HEK293T (cell line): ENCODE measurements around the gene CFAP299.
"Not testable (repeated sequence)": the region's sequence is repeated elsewhere in the genome, so short reads cannot be mapped to it uniquely, and the experiment has no call there.

Source experiments
- CTCF ChIA-PET: fragments of 350-600 bp; formaldehyde crosslinking; extraction: SDS; loops from one replicate; lab custom pipeline; 2021; ENCODE audit warnings: antibody characterized with exemption, inconsistent platforms; lab: Yijun Ruan, JAX
- POLR2A ChIA-PET: fragments of 350-600 bp; formaldehyde crosslinking; extraction: SDS; loops from one replicate; lab custom pipeline; 2020; ENCODE audit warnings: antibody characterized with exemption, inconsistent platforms; lab: Yijun Ruan, JAX
- DNase-seq: peaks from one replicate; pipeline ENCODE4 v3.0.0; 2012; ENCODE audit warnings: mixed read lengths; ENCODE audit errors: extremely low spot score
- ARNT ChIP-seq: fragments of 450-650 bp; IDR thresholded peaks from 2 replicates; pipeline ENCODE4 v1.6.1; 2017; ENCODE audit warnings: mild to moderate bottlenecking
- BHLHE40 ChIP-seq: fragments of 450-650 bp; IDR thresholded peaks from 2 replicates; pipeline ENCODE4 v1.6.1; 2016; ENCODE audit warnings: mild to moderate bottlenecking, moderate library complexity, borderline replicate concordance
- CTBP1 ChIP-seq: fragments of 450-650 bp; IDR thresholded peaks from 2 replicates; pipeline ENCODE4 v1.6.1; 2016; ENCODE audit warnings: borderline replicate concordance
- ELF4 ChIP-seq: fragments of 450-650 bp; IDR thresholded peaks from 2 replicates; pipeline ENCODE4 v1.6.1; 2017; ENCODE audit warnings: antibody characterized with exemption
- FOXA1 ChIP-seq: fragments of 450-650 bp; IDR thresholded peaks from 2 replicates; pipeline ENCODE4 v1.6.1; 2016; ENCODE audit warnings: mild to moderate bottlenecking
- FOXK2 ChIP-seq: fragments of 450-650 bp; IDR thresholded peaks from 2 replicates; pipeline ENCODE4 v1.6.1; 2016; ENCODE audit warnings: mild to moderate bottlenecking
- FOXM1 ChIP-seq: fragments of 450-650 bp; IDR thresholded peaks from 2 replicates; pipeline ENCODE4 v1.6.1; 2017; ENCODE audit warnings: mild to moderate bottlenecking, borderline replicate concordance
- HDGF ChIP-seq: fragments of 450-650 bp; IDR thresholded peaks from 2 replicates; pipeline ENCODE4 v1.6.1; 2017; ENCODE audit warnings: antibody characterized with exemption, borderline replicate concordance
- L3MBTL2 ChIP-seq: fragments of 450-650 bp; conservative IDR thresholded peaks from 2 replicates; pipeline ENCODE4 v1.6.1; 2016; ENCODE audit warnings: mild to moderate bottlenecking
- LEF1 ChIP-seq: fragments of 450-650 bp; IDR thresholded peaks from 2 replicates; pipeline ENCODE4 v1.6.1; 2017; ENCODE audit warnings: mild to moderate bottlenecking, borderline replicate concordance
- NFRKB ChIP-seq: fragments of 450-650 bp; IDR thresholded peaks from 2 replicates; pipeline ENCODE4 v1.6.1; 2016; ENCODE audit warnings: mild to moderate bottlenecking, moderate library complexity
- SP1 ChIP-seq: fragments of 450-650 bp; IDR thresholded peaks from 2 replicates; pipeline ENCODE4 v1.6.1; 2017
- SUZ12 ChIP-seq: fragments of 450-650 bp; IDR thresholded peaks from 2 replicates; pipeline ENCODE4 v1.6.1; 2016; ENCODE audit warnings: mild to moderate bottlenecking
- TARDBP ChIP-seq: fragments of 450-650 bp; IDR thresholded peaks from 2 replicates; pipeline ENCODE4 v1.6.1; 2016
- ZNF384 ChIP-seq: fragments of 450-650 bp; IDR thresholded peaks from 2 replicates; pipeline ENCODE4 v1.6.1; 2016
- TF ChIP-seq, protein P1 (sequence below): fragments of 450-650 bp; IDR thresholded peaks from 2 replicates; pipeline ENCODE4 v1.6.1; 2016

CFAP299 gene

DNA sequence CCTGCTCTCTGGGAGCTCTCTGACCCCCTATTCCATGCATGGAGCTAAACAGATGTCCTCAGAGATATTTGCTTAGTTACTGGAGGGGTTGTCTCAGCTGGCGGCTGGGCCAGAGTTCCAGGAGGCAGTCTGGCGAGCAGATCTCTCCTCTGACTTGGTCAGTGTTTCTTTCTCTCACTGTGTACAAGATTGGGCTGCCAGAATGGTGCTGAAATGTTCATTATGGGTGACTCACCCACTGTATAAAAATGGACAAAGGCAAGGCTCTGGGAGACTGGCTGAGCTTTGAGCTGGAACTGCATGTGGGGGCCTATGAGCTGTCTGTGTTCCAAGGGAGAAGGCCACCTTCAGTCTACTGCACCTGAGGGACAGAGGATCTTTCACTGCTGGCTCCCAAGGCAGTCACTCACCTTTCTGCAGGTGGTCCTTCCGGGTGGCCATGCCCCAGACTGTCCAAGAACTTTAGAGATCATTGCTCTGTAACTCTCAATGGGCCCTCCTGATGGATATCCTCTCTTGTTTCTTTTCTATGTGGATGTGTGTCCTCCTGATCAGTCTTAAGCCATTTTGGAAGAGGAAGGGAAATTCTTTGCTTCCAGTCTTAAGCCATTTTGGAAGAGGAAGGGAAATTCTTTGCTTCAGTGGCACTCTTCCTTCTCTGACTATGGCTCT lies 88.2 kb downstream of the CFAP299 start:
- TF ChIP-seq L3MBTL2 (no peak), ELF4 (no peak), FOXM1 (no peak), SUZ12 (no peak), NFRKB (no peak), ZNF384 (no peak), TARDBP (no peak), SP1 (no peak), BHLHE40 (no peak)
- TF ChIP-seq, protein P1, sequence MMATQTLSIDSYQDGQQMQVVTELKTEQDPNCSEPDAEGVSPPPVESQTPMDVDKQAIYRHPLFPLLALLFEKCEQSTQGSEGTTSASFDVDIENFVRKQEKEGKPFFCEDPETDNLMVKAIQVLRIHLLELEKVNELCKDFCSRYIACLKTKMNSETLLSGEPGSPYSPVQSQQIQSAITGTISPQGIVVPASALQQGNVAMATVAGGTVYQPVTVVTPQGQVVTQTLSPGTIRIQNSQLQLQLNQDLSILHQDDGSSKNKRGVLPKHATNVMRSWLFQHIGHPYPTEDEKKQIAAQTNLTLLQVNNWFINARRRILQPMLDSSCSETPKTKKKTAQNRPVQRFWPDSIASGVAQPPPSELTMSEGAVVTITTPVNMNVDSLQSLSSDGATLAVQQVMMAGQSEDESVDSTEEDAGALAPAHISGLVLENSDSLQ = no peak
- ChIA-PET POLR2A (no interaction called here), CTCF (no interaction called here)
- DNase-seq = no peak

DNA sequence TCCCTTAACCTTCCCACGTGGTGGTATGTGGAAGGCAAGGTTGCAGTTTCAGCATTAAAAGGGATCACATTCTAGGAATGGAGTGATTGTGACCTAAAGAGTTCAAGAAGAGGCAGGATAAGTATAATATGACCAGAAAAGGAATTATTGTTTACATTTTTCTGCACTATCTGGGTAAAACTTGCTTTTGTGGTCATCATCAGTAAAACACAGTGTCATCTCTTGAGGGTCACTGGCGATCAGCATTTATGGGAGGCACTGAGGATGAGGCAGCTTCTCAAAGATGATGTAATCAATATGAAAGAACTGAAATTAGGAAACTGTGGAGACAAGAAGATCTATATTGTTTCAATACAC lies 88.7 kb downstream of the CFAP299 start:
- DNase-seq = no peak
- POLR2A ChIA-PET = no interaction called here
- CTCF ChIA-PET = no interaction called here
- TF ChIP-seq FOXA1 (no peak), FOXM1 (no peak), L3MBTL2 (no peak), CTBP1 (no peak), ELF4 (no peak), TARDBP (no peak), NFRKB (no peak)

DNA sequence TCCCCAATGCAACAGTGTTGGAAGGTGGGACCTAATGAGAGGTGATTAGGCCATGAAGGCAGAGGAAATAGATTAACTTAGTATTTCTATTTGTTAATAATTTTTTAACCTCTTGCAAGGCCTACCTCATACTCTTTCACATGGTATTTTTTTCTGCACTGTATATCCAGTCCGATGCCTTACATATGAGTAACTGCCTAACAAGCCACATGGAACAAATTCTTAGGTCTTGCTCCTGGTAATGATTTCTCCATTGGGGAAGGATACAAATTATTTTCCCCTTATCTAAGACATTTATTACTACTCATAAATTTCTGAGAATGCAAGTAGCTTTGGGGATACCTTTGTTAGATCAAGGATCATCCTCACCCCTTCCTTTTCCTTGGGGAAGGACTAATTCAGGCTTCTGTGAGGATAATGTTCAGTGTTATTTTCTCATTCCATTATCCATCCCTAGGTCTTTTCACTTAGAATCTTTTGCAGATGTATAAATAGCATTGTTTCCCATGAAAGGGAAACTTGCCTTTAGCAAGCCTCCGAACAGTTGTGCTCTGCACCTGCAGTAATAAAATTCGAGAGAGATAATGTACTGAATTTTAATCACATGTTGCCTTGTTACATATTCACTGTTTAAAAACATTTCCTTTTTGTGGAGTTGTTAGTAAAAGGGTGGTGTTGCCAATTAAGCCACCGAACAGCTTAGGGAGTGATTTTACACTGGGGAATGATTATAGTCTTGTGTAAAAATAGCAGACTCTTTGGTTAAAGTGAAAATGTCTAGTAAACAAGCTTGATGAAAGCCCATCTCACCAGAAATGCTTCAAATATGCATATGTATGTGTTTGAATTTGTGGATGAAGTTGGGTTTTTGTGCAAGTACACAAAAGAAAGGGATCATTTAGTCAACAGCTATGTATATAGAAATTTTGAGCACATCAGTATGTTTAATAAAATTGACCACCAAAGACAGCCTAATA lies 89.9 kb downstream of the CFAP299 start:
- POLR2A ChIA-PET = no interaction called here
- DNase-seq = no peak
- TF ChIP-seq FOXM1 (no peak), SP1 (no peak), SUZ12 (no peak), L3MBTL2 (no peak), LEF1 (no peak), NFRKB (no peak)
- TF ChIP-seq, protein P1 = no peak
- CTCF ChIA-PET = interaction anchor here (0.6 to 0.7 kb wide), 2 partner anchors 26 to 1323 kb away, joined by 3 to 9 read pairs; no protein-coding TSS in a partner anchor

DNA sequence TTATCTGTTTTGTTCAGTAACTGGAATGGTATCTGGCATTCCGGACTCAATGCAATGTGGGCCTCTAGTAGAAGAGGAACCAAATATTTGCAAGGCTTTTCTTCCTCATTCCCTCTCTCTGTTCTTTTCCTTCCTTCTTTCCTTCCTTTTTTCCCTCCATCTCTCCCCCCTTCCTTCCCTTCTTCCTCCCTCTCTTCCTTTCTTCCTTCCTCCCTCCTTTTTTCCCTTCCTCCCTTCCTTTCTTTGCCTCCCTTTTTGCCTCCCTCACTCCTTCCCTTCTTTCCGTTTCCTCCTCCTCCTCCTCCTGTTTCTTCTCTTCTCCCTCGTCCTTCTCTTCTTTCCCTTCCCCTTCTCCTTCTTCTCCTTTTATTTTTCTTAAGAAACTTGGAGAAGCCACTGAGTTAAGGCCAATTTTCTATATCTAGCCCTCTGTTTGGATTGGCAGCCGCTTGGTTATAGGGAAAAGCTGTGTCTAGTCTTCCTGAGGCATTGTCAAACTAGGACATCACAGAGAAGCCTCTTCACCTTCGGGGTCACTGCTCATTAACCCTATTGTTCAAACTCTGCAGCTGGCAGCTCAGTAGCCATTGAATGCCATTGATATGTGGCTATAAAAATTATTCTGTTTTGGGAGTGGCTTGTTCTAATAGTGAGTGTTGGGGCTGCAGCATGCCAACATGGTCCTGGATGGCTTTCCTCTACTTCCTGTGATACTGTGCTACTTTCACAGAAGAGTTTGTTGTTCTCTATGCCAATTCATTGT lies 95.9 kb downstream of the CFAP299 start:
- ChIA-PET POLR2A (no interaction called here), CTCF (no interaction called here)
- no peak for DNase-seq
- TF ChIP-seq ELF4 (no peak), ZNF384 (no peak), CTBP1 (no peak), TARDBP (no peak), HDGF (no peak), FOXM1 (no peak), NFRKB (no peak)
- TF ChIP-seq, protein P1 = no peak

DNA sequence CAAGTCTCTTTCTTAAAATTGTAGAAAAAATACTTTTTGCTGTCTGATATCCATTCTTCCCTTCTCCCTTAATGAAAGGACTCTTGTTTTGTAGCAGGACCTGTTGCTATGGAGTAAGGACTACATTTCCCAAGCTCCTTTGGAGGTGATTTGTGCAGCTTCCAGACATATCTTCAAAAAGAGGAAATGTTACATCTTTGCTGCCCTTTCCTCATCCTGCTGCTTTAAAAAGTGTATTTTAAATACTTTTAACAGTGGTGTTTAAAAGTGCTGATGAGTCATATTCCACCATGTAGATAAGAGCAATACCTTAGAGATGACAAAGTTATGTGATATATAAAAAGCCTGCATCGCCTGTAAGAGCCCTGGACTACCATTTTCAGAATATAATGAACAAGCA lies 98.7 kb downstream of the CFAP299 start:
- CTCF ChIA-PET = no interaction called here
- no peak for DNase-seq
- TF ChIP-seq NFRKB = no peak
- no peak for TF ChIP-seq LEF1
- TF ChIP-seq FOXM1 = no peak
- no peak for TF ChIP-seq ZNF384
- TF ChIP-seq ELF4 = no peak
- no peak for TF ChIP-seq CTBP1
- POLR2A ChIA-PET = no interaction called here

DNA sequence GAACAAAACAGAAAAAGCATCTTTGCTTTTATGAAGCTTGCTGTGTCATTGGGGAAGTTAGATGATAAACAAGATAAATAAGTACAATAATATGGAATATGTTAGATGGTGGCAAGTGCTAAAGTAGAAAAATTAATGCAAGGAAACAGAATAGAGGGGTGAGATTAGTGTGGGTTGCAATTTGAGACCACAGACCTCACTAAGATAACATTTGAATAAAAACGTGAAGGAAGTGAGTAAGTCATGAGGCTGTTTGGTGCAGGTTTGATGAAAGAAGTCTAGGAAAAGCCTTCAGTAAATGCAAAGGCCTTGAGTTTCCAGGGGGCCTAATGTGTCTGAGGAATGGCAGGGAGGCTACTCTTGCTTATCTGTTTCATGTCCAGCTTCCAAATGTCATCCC lies 102.5 kb downstream of the CFAP299 start:
- no peak for TF ChIP-seq FOXM1
- no peak for TF ChIP-seq NFRKB
- TF ChIP-seq ARNT = no peak
- no peak for TF ChIP-seq SP1
- TF ChIP-seq HDGF = no peak
- no peak for TF ChIP-seq ZNF384
- no peak for TF ChIP-seq L3MBTL2
- TF ChIP-seq LEF1 = no peak
- no peak for TF ChIP-seq FOXA1
- no peak for TF ChIP-seq SUZ12
- no peak for TF ChIP-seq TARDBP
- TF ChIP-seq BHLHE40 = no peak
- TF ChIP-seq CTBP1 = no peak
- no peak for TF ChIP-seq FOXK2
- TF ChIP-seq, protein P1 = no peak
- TF ChIP-seq ELF4 = no peak
- DNase-seq = no peak
- ChIA-PET CTCF (no interaction called here), POLR2A (no interaction called here)

DNA sequence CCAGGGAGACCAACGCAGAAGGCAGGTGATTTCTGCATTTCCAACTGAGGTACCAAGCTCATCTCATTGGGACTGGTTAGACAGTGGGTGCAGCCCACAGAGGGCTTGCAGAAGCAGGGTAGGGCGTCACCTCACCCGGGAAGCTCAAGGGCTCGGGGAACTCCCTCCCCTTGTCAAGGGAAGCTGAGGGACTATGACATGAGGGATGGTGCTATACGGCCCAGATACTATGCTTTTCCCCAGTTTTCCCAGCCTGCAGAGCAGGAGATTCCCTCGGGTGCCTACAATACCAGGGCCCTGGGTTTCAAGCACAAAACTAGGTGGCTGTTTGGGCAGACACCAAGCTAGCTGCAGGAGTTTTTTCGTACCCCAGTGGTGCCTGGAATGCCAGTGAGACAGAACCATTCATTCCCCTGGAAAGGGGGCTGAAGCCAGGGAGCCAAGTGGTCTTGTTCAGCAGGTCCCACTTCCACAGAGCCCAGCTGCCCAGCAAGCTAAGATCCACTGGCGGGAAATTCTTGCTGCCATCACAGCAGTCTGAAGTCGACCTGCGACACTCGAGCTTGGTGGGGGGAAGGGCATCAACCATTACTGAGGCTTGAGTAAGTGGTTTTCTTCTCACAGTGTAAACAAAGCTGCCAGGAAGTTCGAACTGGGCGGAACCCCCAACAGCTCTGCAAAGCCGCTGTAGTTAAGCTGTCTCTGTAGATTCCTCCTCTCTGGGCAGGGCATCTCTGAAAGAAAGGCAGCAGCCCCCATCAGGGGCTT lies 103.9 kb downstream of the CFAP299 start:
- POLR2A ChIA-PET, DNase-seq, CTCF ChIA-PET: not testable (repeated sequence)
